Stomach (tissue), 9 donors: ENCODE data around the gene STAC3. TPM values are rescaled to one million over a fixed set of nuclear protein-coding genes. Genes with fewer than 3 reads are reported as not detected.

Source experiments
- DNase-seq, 2 donors: peaks; one replicate each; pipeline versions ENCODE4 v3.0.0 to v3.0.0-alpha.2; 2013 to 2019
- H3K27ac ChIP-seq, 5 donors: fragments of 200-600 bp in 4 of 5; sonication (generic) in 4 of 5; one replicate each; pipeline ENCODE4 v1.5.1; 2013 to 2019; ENCODE audit warnings: mild to moderate bottlenecking in 1 of 5, moderate library complexity in 1 of 5
- H3K27me3 ChIP-seq, 3 donors: fragments of 200-600 bp; sonication (generic); one replicate each; pipeline ENCODE4 v1.5.1; 2017 to 2019; ENCODE audit warnings: mixed run types in 1 of 3
- H3K36me3 ChIP-seq, 4 donors: fragments of 200-600 bp; sonication (generic); 1 replicate in 3 of 4; 2 replicates in 1 of 4; pipeline ENCODE4 v1.5.1; 2016 to 2019
- H3K4me1 ChIP-seq, 4 donors: fragments of 200-600 bp; sonication (generic); one replicate each; pipeline ENCODE4 v1.5.1; 2016 to 2019
- H3K4me3 ChIP-seq, 4 donors: fragments of 200-600 bp; sonication (generic) in 3 of 4; one replicate each; pipeline ENCODE4 v1.5.1; 2016 to 2019; ENCODE audit warnings: mild to moderate bottlenecking in 1 of 4
- H3K9me3 ChIP-seq, 4 donors: fragments of 200-600 bp; sonication (generic); one replicate each; pipeline ENCODE4 v1.5.1; 2016 to 2019
- EP300 ChIP-seq: sonication (generic); formaldehyde crosslinking; IDR thresholded peaks from one replicate; pipeline ENCODE4 v1.6.1; 2017; ENCODE audit warnings: antibody characterized with exemption
- POLR2A ChIP-seq, 4 donors: fragments of 450-650 bp; IDR thresholded peaks; one replicate each; pipeline ENCODE4 v1.6.1; 2016; ENCODE audit warnings: antibody characterized with exemption in 4 of 4, control low read depth in 2 of 4, mild to moderate bottlenecking in 1 of 4, moderate library complexity in 1 of 4
- POLR2AphosphoS5 ChIP-seq, 3 donors: sonication (generic); formaldehyde crosslinking; IDR thresholded peaks; one replicate each; pipeline ENCODE4 v1.6.1; 2016; ENCODE audit warnings: antibody characterized with exemption in 3 of 3
- WGBS, 5 donors: extraction: QIAGEN DNeasy Blood & Tissue Kit in 3 of 5; methylation state at CpG; one replicate each; pipeline versions ENCODE4 v1.1.5 to v1.1.7; 2013 to 2018; 5-methylcytosine and 5-hydroxymethylcytosine counted together
- intact Hi-C: fragments of 100-400 bp; cut with DNase I; formaldehyde crosslinking; loops from one replicate; pipeline ENCODE4 v1.15.1; 2023; ENCODE audit warnings: low total_unique reads
- polyA plus RNA-seq, 3 donors: library from polyadenylated mRNA; stranded (reverse); fragments of 200-250 nt; gene quantifications; one replicate each; pipeline ENCODE4 v1.2.3, GENCODE V29; 2013
- total RNA-seq, 5 donors: library from RNA; depleted of rRNA; stranded (reverse); fragments of >200 nt; gene quantifications; one replicate each; pipeline versions ENCODE4 v1.1.0 to v1.2.3, GENCODE V29; 2014 to 2016
- TF ChIP-seq, protein P1 (sequence below), 7 experiments: fragments of 450-650 bp in 4 of 7; fragments of 200-600 bp in 3 of 7; sonication (generic) in 3 of 7; IDR thresholded peaks; one replicate each; pipeline ENCODE4 v1.5.1; 2016 to 2019; ENCODE audit warnings: antibody characterized with exemption in 7 of 7, control low read depth in 2 of 7, mild to moderate bottlenecking in 1 of 7
- donor health status: healthy with polysubstance abuse.
- donor health status: Bipolar disorder and iron deficiency.
- donor health status: healthy.

Gene STAC3
- total and polyA plus RNA-seq, 8 donors: 0.55 to 5.1 (median 2.3) TPM; not detected in 1

DNA sequence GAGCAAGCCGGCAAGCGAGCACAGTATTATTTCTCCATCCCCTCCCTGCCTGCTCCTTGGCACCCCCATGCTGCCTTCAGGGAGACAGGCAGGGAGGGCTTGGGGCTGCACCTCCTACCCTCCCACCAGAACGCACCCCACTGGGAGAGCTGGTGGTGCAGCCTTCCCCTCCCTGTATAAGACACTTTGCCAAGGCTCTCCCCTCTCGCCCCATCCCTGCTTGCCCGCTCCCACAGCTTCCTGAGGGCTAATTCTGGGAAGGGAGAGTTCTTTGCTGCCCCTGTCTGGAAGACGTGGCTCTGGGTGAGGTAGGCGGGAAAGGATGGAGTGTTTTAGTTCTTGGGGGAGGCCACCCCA, 38.3 kb downstream of the STAC3 start:
- WGBS, 5 donors: 66 to 89% (median 87%) methylated on average over 6 to 7 of the region's 7 CpGs
- Histone ChIP-seq H3K27me3 (peaks cover 16 to 43% (median 35%) of the 10 kb centered on the region in 3 donors), H3K36me3 (peaks cover 14 to 52% (median 52%) of the 10 kb centered on the region in 4 donors), H3K27ac (no peak overlapping the region), H3K9me3 (no peaks in the 10 kb centered on the region), H3K4me1 (peaks cover 19 to 46% (median 38%) of the 10 kb centered on the region in 4 donors), H3K4me3 (no peak overlapping the region)
- DNase-seq: no peak
- TF ChIP-seq, protein P1, sequence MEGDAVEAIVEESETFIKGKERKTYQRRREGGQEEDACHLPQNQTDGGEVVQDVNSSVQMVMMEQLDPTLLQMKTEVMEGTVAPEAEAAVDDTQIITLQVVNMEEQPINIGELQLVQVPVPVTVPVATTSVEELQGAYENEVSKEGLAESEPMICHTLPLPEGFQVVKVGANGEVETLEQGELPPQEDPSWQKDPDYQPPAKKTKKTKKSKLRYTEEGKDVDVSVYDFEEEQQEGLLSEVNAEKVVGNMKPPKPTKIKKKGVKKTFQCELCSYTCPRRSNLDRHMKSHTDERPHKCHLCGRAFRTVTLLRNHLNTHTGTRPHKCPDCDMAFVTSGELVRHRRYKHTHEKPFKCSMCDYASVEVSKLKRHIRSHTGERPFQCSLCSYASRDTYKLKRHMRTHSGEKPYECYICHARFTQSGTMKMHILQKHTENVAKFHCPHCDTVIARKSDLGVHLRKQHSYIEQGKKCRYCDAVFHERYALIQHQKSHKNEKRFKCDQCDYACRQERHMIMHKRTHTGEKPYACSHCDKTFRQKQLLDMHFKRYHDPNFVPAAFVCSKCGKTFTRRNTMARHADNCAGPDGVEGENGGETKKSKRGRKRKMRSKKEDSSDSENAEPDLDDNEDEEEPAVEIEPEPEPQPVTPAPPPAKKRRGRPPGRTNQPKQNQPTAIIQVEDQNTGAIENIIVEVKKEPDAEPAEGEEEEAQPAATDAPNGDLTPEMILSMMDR (IDR thresholded peaks at IDR 0.05): no peak
- TF ChIP-seq POLR2A (IDR thresholded peaks at IDR 0.05) (no peak), EP300 (no peak), POLR2AphosphoS5 (IDR thresholded peaks at IDR 0.05) (no peak)
- intact Hi-C loops: loop anchor here (5.0 kb wide), 1 partner anchor 35 kb away; no protein-coding TSS in a partner anchor

DNA sequence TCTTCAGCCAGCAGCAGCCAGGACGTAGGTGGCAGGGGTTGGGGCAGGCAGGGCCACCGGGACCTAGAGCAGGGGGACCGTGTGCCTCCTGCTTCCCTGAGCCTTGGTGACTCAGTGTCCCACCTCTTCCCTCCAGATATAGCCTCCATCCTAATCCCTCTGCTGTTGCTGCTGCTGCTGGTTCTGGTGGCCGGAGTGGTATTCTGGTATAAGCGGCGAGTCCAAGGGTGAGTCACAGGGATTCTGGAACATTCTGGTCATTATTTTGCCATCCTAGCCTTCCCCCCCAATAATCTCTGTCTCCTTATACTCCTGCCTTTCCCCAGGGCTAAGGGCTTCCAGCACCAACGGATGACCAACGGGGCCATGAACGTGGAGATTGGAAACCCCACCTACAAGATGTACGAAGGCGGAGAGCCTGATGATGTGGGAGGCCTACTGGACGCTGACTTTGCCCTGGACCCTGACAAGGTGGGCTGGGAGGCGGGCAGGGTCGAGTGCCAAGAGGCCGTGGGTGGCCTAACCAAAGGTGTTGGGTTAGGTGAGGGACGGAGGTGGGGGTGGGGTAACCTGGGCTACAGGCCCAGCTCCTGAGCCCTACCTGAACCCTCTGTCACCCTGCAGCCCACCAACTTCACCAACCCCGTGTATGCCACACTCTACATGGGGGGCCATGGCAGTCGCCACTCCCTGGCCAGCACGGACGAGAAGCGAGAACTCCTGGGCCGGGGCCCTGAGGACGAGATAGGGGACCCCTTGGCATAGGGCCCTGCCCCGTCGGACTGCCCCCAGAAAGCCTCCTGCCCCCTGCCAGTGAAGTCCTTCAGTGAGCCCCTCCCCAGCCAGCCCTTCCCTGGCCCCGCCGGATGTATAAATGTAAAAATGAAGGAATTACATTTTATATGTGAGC, 38.9 kb downstream of the STAC3 start:
- WGBS, 5 donors: 78 to 87% (median 87%) methylated on average over 22 to 27 of the region's 27 CpGs
- Histone ChIP-seq H3K4me1 (peaks cover 13 to 39% (median 32%) of the 10 kb centered on the region in 4 donors), H3K27ac (no peak overlapping the region), H3K27me3 (peaks cover 16 to 37% (median 29%) of the 10 kb centered on the region in 3 donors), H3K9me3 (no peaks in the 10 kb centered on the region), H3K36me3 (peaks cover 14 to 59% (median 57%) of the 10 kb centered on the region in 4 donors), H3K4me3 (no peak overlapping the region)
- DNase-seq: no peak
- TF ChIP-seq, protein P1 (IDR thresholded peaks at IDR 0.05): no peak
- TF ChIP-seq EP300 (no peak), POLR2A (IDR thresholded peaks at IDR 0.05) (no peak), POLR2AphosphoS5 (IDR thresholded peaks at IDR 0.05) (no peak)
- intact Hi-C loops: loop anchor here (5.0 kb wide), 1 partner anchor 35 kb away; no protein-coding TSS in a partner anchor

DNA sequence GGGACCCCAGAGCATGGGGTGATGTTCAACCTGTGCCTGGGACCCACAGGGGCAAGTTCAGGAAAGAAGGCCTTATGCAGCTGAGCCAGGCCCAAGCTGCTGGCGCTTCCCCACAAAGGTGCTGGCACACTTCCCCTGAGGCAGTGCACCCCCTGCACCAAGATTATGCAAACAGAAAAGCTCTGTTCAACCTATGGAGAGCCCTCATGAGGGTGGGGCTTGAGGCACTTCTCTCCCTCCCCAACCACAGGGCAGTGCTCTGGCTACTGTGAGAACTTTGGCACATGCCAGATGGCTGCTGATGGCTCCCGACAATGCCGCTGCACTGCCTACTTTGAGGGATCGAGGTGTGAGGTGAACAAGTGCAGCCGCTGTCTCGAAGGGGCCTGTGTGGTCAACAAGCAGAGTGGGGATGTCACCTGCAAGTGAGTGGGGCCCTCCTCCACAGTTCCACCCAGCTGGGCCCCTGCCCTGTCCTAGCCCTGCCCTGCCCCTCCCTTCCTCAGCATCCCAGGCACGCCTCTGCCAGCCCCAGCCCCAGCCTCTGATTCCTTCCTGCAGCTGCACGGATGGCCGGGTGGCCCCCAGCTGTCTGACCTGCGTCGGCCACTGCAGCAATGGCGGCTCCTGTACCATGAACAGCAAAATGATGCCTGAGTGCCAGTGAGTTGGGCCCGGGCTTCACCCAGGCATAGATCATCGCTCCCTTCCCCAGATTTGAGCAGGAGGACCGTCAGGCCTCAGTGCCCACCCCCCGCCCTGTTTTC, 39.9 kb downstream of the STAC3 start:
- intact Hi-C loops: loop anchor here (5.0 kb wide), 1 partner anchor 36 kb away; no protein-coding TSS in a partner anchor
- no peak for TF ChIP-seq EP300
- no peak for TF ChIP-seq POLR2A (IDR thresholded peaks at IDR 0.05)
- no peak for TF ChIP-seq POLR2AphosphoS5 (IDR thresholded peaks at IDR 0.05)
- TF ChIP-seq, protein P1 (IDR thresholded peaks at IDR 0.05): no peak
- H3K36me3 ChIP-seq: peaks cover 23 to 67% (median 65%) of the 10 kb centered on the region in 4 donors
- H3K9me3 ChIP-seq: no peaks in the 10 kb centered on the region
- H3K27ac ChIP-seq: no peak overlapping the region
- no peak for DNase-seq
- H3K27me3 ChIP-seq: peaks cover 15 to 27% (median 21%) of the 10 kb centered on the region in 3 donors
- no peak overlapping the region for H3K4me3 ChIP-seq
- 69 to 84% (median 78%) methylated on average over 13 to 16 of the region's 16 CpGs for WGBS, 5 donors
- H3K4me1 ChIP-seq: peaks cover 5 to 31% (median 24%) of the 10 kb centered on the region in 4 donors

DNA sequence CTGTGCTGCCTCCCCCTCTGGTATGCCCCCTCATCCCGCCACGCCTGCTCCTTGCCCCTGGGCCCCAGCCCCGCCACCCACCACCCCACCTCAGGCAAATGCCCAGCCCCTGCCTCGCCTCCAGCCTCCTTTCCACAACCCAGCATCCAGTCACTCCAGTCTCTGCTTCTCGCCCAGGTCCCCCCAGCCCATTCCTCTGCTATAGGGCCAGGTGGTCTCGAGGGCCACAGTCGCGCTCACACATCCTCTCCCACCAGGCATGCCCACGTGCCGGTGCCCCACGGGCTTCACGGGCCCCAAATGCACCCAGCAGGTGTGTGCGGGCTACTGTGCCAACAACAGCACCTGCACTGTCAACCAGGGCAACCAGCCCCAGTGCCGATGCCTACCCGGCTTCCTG, 40.5 kb downstream of the STAC3 start:
- H3K4me3 ChIP-seq: no peak overlapping the region
- no peak overlapping the region for H3K27ac ChIP-seq
- no peak for DNase-seq
- WGBS, 5 donors: 90 to 94% (median 93%) methylated on average over 12 to 15 of the region's 15 CpGs
- H3K36me3 ChIP-seq: peaks cover 29 to 74% (median 72%) of the 10 kb centered on the region in 4 donors
- no peaks in the 10 kb centered on the region for H3K9me3 ChIP-seq
- peaks cover 0 to 25% (median 17%) of the 10 kb centered on the region in 4 donors for H3K4me1 ChIP-seq
- TF ChIP-seq POLR2AphosphoS5 (IDR thresholded peaks at IDR 0.05) (no peak), EP300 (no peak), POLR2A (IDR thresholded peaks at IDR 0.05) (no peak)
- TF ChIP-seq, protein P1 (IDR thresholded peaks at IDR 0.05): no peak
- H3K27me3 ChIP-seq: peaks cover 8 to 21% (median 15%) of the 10 kb centered on the region in 3 donors
- intact Hi-C loops: loop anchor here (5.0 kb wide), 1 partner anchor 37 kb away; no protein-coding TSS in a partner anchor
